ENCODE measurements around the gene GPR84.

The GPR84 gene

GRCh38 chr12:54364413-54364812 lies at the start of gene GPR84:
Gene GPR84, minus strand, starts transcription at chr12:54364486. Its CDS starts 635 bp downstream, at chr12:54363851.
- TF ChIP-seq GATA3 (IDR thresholded peaks at IDR 0.05; ENCODE audit: low read depth, low read length) = no peak
- no peak for TF ChIP-seq GATA2 (IDR thresholded peaks at IDR 0.05; ENCODE audit: low read depth, low read length)

DNA sequence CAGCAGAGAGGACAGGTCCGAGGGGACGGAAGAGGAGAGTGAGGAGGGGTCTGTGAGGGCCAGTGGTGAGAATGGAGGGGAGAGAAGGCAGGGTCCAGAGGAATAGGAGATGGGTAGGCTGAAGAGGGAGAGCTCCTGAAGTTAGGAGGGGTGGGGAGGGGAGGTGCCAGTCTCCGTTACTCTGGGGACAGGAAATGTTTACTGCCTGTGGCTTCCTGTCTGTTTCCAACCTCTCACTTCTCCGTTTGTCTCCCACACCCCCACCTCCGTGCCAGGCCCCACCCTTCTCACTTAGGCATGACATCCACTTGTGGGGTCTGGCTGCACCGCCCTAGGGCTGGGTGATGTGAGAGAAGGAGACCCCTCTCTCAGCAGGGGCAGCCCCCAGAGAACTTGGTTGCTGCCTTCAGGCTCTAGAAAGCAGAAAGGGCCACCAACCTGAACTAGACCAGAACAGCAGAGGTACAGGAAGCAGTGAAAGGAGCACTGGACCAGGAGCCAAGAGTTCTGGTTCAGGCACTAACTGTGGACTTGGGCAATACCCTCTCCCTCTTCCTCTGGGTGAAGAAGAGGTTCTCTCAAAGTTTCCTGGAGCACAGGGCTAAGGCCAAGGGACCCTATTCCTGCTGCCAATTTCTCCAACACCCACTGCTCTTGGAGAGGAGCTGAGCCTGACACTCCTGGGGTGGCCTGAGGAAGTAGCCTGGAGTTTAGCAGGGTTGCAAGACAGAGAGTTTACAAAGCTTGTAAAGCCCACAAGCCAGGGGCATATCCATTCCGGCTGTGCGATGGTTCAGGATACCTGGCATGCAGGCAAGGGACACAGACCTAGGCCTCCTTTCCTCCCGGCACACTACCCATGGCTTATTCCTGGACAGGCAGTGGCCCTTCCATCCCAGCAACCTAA lies 49.3 kb upstream of the GPR84 start:
- TF ChIP-seq GATA2 (IDR thresholded peaks at IDR 0.05; ENCODE audit: low read depth, low read length) (no peak), GATA3 (IDR thresholded peaks at IDR 0.05; ENCODE audit: low read depth, low read length) (no peak)

DNA sequence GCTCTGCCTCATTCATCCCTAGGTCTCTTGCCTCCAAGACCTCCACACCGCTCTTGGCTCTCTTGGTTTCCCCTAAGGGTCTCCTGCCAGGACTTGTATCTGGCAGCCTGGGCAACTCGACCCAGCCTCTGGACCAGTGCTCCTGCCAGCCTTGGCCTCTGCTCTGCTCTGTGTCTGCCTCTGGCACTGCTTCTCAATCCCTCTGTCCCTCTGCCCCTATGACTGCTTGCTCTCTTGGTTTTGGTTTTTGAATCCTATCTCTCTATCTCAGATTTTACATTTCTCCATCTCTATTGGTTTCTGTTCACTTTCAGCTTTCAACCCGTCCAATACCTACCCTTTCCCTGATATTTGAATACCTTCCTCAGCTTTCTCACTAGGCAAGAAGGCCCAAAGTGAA lies 48.5 kb upstream of the GPR84 start:
- no peak for TF ChIP-seq GATA3 (IDR thresholded peaks at IDR 0.05; ENCODE audit: low read depth, low read length)
- TF ChIP-seq GATA2 (IDR thresholded peaks at IDR 0.05; ENCODE audit: low read depth, low read length) = no peak

DNA sequence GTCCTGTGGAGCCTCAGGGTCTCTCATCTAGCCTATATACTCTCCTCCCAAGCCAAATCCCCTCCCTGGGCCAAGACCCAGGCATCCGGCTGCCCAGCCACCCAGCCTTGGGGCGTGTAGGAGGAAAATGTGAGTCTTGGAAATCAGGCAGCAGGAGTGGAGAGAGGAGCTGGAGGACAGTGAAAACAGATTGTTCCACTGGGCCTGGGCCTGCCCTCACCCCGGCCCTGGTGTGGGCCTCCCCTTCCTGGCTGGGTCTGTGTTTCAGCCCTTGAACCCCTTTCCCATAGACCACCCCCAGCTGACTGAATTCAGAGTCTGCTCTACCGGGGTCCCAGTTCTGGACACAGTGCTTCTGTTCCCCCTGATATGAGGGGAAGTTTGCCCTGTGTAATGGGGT lies 48.1 kb upstream of the GPR84 start:
- TF ChIP-seq GATA3 (IDR thresholded peaks at IDR 0.05; ENCODE audit: low read depth, low read length) (no peak), GATA2 (IDR thresholded peaks at IDR 0.05; ENCODE audit: low read depth, low read length) (no peak)

GRCh38 chr12:54411391-54412241 lies 47.3 kb upstream of the GPR84 start:
- TF ChIP-seq GATA3 (IDR thresholded peaks at IDR 0.05; ENCODE audit: low read depth, low read length) (no peak), GATA2 (IDR thresholded peaks at IDR 0.05; ENCODE audit: low read depth, low read length) (no peak)

GRCh38 chr12:54409267-54409666 lies 45.0 kb upstream of the GPR84 start:
- TF ChIP-seq GATA2 (IDR thresholded peaks at IDR 0.05; ENCODE audit: low read depth, low read length) = no peak
- no peak for TF ChIP-seq GATA3 (IDR thresholded peaks at IDR 0.05; ENCODE audit: low read depth, low read length)

DNA sequence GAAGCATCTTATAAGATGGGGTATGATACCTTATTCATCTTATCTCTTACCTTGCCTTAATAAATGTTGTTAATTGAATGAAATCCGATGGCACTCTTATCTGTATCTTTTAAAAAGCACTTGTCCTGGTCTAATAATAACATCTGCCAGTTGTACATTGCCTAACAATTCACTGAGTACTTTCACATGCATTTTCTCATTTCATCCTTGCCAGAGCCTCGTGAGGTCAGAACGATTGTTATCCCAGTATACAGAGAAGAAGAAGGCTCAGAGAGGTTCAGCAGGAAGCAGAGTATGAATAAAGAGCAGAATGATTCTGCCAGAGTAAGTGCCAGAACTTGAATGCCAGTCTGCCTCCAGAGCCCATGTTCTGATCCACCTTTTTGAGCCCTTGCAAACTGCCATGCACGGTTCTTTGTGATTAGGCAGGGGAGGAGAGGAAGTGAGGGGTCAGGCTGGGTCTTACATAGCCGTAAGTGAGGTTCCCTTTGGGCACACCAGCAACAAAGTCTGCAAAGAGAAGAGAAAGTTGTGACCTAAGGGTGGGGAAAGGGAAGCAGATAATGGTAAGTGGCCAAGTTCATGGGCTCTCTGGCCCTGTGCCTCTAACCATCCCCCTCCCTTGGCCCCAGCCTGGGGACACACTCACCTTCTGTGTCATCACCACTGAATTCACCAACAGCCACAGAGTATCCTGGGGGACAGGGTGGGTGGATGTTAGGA lies 43.1 kb upstream of the GPR84 start:
- TF ChIP-seq GATA2 (IDR thresholded peaks at IDR 0.05; ENCODE audit: low read depth, low read length) (no peak), GATA3 (IDR thresholded peaks at IDR 0.05; ENCODE audit: low read depth, low read length) (no peak)

GRCh38 chr12:54405573-54405972 lies 41.3 kb upstream of the GPR84 start:
- TF ChIP-seq GATA2 (IDR thresholded peaks at IDR 0.05; ENCODE audit: low read depth, low read length) = no peak

DNA sequence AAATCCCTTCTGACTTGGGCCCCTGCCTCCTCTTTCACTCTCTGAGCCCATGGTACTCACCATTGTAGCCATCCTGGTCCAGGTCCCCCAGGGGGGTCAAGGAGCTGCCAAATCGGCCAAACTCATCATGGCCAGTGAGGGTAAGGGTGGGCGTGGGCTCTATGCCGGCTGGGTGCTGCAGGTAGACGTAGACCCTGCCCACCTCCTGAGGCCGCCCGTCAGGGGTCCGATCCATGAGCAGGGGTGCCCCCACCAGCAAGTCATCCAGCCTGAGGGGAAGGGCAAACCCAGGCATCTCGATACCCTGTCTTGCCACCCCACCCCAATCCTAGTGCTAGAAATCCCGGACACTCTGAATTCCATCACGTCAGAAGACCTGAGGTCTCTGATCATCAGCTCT lies 40.8 kb upstream of the GPR84 start:
- TF ChIP-seq GATA3 (IDR thresholded peaks at IDR 0.05; ENCODE audit: low read depth, low read length) (no peak), GATA2 (IDR thresholded peaks at IDR 0.05; ENCODE audit: low read depth, low read length) (no peak)

DNA sequence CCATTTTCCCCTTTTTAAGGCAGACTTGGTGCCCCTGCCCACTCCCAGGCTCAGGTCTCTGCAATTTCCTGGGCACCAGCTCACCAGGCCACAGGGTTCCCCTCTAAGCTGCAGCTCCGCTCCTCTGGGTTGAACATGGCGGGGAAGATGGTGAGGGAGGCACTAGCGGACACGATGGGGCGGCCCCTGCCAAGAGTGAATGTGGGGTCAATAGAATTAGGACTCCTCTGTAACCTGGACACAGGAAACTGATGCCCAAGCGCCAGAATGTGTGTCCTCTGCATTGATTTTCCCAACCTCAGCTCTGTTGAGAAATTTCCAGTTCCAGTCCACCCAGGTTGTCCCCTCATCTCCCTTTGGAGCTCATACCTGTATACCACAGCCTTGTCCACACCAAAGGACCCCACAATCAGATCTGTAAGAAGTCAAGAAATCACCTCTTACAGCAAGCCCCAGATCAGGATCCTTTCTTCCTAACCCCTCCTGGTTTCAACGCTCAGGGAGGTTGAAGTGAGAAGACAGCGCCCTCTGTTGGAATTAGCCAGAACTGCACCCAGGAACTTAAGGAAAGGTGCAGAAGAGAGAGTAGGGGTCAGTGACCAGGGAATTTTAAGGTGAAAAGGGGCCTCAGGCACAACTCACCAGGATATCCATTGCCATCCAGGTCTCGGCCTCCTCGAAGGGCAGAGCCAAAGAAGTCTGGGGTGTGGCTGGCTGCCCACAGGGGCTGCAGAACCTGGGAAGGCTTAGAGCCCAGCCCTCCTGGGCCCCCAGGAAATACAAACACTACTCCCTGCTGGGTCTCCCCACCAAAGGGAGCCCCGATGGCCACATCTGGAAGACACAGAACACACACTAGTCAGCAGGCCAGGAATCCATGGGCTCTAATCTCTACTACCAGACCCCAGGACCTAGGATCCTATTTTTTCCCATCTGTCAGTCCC lies 40.0 kb upstream of the GPR84 start:
- TF ChIP-seq GATA3 (IDR thresholded peaks at IDR 0.05; ENCODE audit: low read depth, low read length) (no peak), GATA2 (IDR thresholded peaks at IDR 0.05; ENCODE audit: low read depth, low read length) (no peak)

DNA sequence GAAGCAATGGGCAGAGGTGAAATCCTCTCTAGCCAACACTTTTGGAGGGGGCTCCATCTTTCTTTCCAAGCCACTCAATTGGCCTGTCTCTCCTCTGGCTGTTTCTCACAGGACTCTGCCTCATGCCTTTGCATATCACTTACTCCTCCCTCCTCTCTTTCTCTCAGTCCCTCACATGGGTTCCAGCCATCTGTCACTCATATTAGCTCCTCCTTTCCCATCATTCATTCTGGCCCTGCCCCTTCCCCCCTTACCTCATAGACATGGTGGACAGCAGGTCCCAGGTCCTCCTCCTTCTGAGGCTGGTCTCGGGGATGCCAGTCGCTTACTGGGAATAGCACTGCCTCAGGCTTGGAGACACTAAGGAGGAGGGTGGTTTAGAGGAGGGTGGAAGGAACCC lies 36.8 kb upstream of the GPR84 start:
- TF ChIP-seq GATA3 (IDR thresholded peaks at IDR 0.05; ENCODE audit: low read depth, low read length) (no peak), GATA2 (IDR thresholded peaks at IDR 0.05; ENCODE audit: low read depth, low read length) (no peak)

GRCh38 chr12:54398995-54399793 lies 34.9 kb upstream of the GPR84 start:
- TF ChIP-seq GATA3 (IDR thresholded peaks at IDR 0.05; ENCODE audit: low read depth, low read length) (no peak), GATA2 (IDR thresholded peaks at IDR 0.05; ENCODE audit: low read depth, low read length) (no peak)

Measured in SH-SY5Y (cell line).